Endothelial cell (in vitro differentiated cells): Measurements from ENCODE around the gene GPC3. TPM values are rescaled to one million over a fixed set of nuclear protein-coding genes. Genes with fewer than 3 reads are reported as not detected.

Source experiments
- DNase-seq: peaks from one replicate; pipeline ENCODE4 v3.0.0; 2021; ENCODE audit warnings: low spot score
- H3K27ac Mint-ChIP-seq: one replicate; pipeline ENCODE4 v1.8.0; 2021; ENCODE audit warnings: mixed read lengths, inconsistent platforms; ENCODE audit not compliant: unreplicated experiment
- H3K27me3 Mint-ChIP-seq: one replicate; pipeline ENCODE4 v1.8.0; 2021; ENCODE audit warnings: mild to moderate bottlenecking, moderate library complexity, mixed read lengths, inconsistent platforms; ENCODE audit not compliant: unreplicated experiment
- H3K36me3 Mint-ChIP-seq: one replicate; pipeline ENCODE4 v1.8.0; 2021; ENCODE audit warnings: mild to moderate bottlenecking, low read depth, mixed read lengths, inconsistent platforms; ENCODE audit not compliant: unreplicated experiment
- H3K4me1 Mint-ChIP-seq: one replicate; pipeline ENCODE4 v1.8.0; 2021; ENCODE audit warnings: mild to moderate bottlenecking, mixed read lengths, inconsistent platforms; ENCODE audit not compliant: unreplicated experiment
- H3K4me3 Mint-ChIP-seq: one replicate; pipeline ENCODE4 v1.8.0; 2021; ENCODE audit warnings: mild to moderate bottlenecking, mixed read lengths, inconsistent platforms; ENCODE audit not compliant: unreplicated experiment
- H3K9me3 Mint-ChIP-seq: one replicate; pipeline ENCODE4 v1.8.0; 2021; ENCODE audit warnings: mixed read lengths, inconsistent platforms; ENCODE audit not compliant: unreplicated experiment
- CTCF ChIP-seq: fragments of 200-600 bp; sonication (generic); IDR thresholded peaks from one replicate; pipeline ENCODE4 v1.5.0; 2021; ENCODE audit warnings: antibody characterized with exemption; ENCODE audit not compliant: unreplicated experiment
- total RNA-seq: library from RNA; stranded (reverse); fragmentation: NEBNext Ultra II Directional; extraction: Animal tissue kit (Norgen Biotek cat#: 25700); gene quantifications from one replicate; pipeline ENCODE4 v1.2.1, GENCODE V29; 2021; ENCODE audit not compliant: unreplicated experiment

Gene GPC3
- total RNA-seq, 1 donor from 2014 or later = 4.7 TPM

- H3K36me3 Mint-ChIP-seq = no peaks in the 10 kb centered on the region
- no peak for TF ChIP-seq CTCF
These were observed 494.4 kb downstream of the GPC3 start for GRCh38 chrX:133490955-133491354.

More at GRCh38 chrX:133490955-133491354, 494.4 kb downstream of the GPC3 start:
- no peak for DNase-seq
- no peaks in the 10 kb centered on the region for H3K4me1 Mint-ChIP-seq
- H3K27me3 Mint-ChIP-seq = no peaks in the 10 kb centered on the region
- no peak overlapping the region for H3K27ac Mint-ChIP-seq
- H3K4me3 Mint-ChIP-seq = no peak overlapping the region
- no peaks in the 10 kb centered on the region for H3K9me3 Mint-ChIP-seq
